ENCODE results near the gene PPFIA3. TPM values are rescaled to one million over a fixed set of nuclear protein-coding genes. Genes with fewer than 3 reads are reported as not detected.
A peak's percentile ranks its signal among the peaks of the same experiment; 100 is the strongest.

Gene PPFIA3
- polyA plus RNA-seq, 4 donors: 2.8 to 48.6 (median 30.1) TPM

DNA sequence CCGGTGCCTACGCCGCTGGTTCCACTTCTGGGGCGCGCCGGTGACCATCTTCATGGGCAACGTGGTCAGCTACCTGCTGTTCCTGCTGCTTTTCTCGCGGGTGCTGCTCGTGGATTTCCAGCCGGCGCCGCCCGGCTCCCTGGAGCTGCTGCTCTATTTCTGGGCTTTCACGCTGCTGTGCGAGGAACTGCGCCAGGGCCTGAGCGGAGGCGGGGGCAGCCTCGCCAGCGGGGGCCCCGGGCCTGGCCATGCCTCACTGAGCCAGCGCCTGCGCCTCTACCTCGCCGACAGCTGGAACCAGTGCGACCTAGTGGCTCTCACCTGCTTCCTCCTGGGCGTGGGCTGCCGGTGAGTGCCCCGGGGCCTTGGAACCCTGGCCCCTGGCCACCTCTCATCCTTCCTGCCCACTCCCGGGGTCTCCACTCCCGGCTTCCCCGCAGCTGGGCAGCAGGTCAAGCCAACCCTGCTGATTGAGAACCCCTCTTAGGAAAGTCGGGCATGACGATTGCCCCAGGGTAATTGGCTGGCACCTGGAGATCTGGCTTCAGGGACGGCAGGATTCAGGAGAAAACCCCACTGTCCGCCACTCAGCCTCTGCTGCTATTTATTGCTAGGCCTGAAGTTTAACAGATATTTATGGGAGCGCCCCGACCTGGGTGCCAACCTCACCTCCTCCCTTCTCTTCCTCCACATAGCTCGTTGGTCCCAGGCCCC lies 77.3 kb downstream of the PPFIA3 start:
- Histone ChIP-seq H3K36me3 (ENCODE audit: control insufficient read depth in 3 of 3, insufficient read depth in 2 of 3, low read depth in 1 of 3, low read length in 3 of 3) (peaks cover 0 to 9% (median 3%) of the 10 kb centered on the region in 3 donors), H3K9me3 (ENCODE audit: control insufficient read depth in 2 of 2, insufficient read depth in 1 of 2, low read depth in 1 of 2, low read length in 1 of 2) (no peaks in the 10 kb centered on the region), H3K27me3 (ENCODE audit: control insufficient read depth in 3 of 3, insufficient read depth in 3 of 3, low read length in 3 of 3) (peaks cover 0 to 14% (median 0%) of the 10 kb centered on the region in 3 donors), H3K4me3 (ENCODE audit: low read depth in 1 of 3, low read length in 3 of 3) (no peak overlapping the region), H3K27ac (ENCODE audit: low read depth in 1 of 3, low read length in 2 of 3) (peak overlapping the region in 1 of 3 donors; percentile 39), H3K4me1 (ENCODE audit: control insufficient read depth in 3 of 3, insufficient read depth in 2 of 3, low read depth in 1 of 3, low read length in 2 of 3) (no peaks in the 10 kb centered on the region)
- DNase-seq (peak in 1 of 2 donors; percentile 32), FAIRE-seq (no peak)
- WGBS, 3 donors: 33 to 58% (median 58%) methylated on average over 28 to 40 of the region's 40 CpGs

DNA sequence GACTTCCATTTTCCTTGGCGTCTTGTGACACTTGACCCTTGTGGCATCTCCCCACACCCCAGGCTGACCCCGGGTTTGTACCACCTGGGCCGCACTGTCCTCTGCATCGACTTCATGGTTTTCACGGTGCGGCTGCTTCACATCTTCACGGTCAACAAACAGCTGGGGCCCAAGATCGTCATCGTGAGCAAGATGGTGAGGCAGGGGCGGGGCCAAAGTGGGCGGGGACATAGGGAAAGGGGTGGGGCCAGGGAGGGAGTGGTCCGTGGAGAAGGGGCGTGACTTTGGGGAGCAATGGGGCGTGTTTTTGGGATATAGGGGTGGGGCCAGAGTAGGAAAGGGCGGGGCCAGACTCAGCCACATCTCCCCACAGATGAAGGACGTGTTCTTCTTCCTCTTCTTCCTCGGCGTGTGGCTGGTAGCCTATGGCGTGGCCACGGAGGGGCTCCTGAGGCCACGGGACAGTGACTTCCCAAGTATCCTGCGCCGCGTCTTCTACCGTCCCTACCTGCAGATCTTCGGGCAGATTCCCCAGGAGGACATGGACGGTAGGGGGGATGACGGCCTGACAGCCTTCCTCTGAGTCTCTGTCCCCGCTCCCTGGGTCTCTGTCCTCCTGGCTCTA lies 81.0 kb downstream of the PPFIA3 start:
- peaks cover 2 to 19% (median 11%) of the 10 kb centered on the region in 3 donors for H3K36me3 ChIP-seq (ENCODE audit: control insufficient read depth in 3 of 3, insufficient read depth in 2 of 3, low read depth in 1 of 3, low read length in 3 of 3)

More for the DNA sequence above, 81.0 kb downstream of the PPFIA3 start:
- H3K27me3 ChIP-seq (ENCODE audit: control insufficient read depth in 3 of 3, insufficient read depth in 3 of 3, low read length in 3 of 3): peaks cover 0 to 12% (median 0%) of the 10 kb centered on the region in 3 donors
- no peak overlapping the region for H3K27ac ChIP-seq (ENCODE audit: low read depth in 1 of 3, low read length in 2 of 3)
- WGBS, 3 donors: 83 to 89% (median 86%) methylated on average over 24 to 29 of the region's 29 CpGs
- H3K4me3 ChIP-seq (ENCODE audit: low read depth in 1 of 3, low read length in 3 of 3): no peak overlapping the region
- peak in 1 of 2 donors; percentile 34 for DNase-seq
- no peaks in the 10 kb centered on the region for H3K9me3 ChIP-seq (ENCODE audit: control insufficient read depth in 2 of 2, insufficient read depth in 1 of 2, low read depth in 1 of 2, low read length in 1 of 2)
- no peak for FAIRE-seq
- no peaks in the 10 kb centered on the region for H3K4me1 ChIP-seq (ENCODE audit: control insufficient read depth in 3 of 3, insufficient read depth in 2 of 3, low read depth in 1 of 3, low read length in 2 of 3)

Other genes with a start within 250 kb of the PPFIA3 start
- 10 to 100 TPM; 52.8 to 73.0 (median 60.6) TPM for gene PPP1R15A, start 247.1 kb upstream of the PPFIA3 start, polyA plus RNA-seq
- under 1 TPM in 2 of 4 donors, not detected in 2; 0.10 to 0.38 TPM for gene TULP2, start 220.8 kb upstream of the PPFIA3 start, polyA plus RNA-seq
- gene NUCB1, start 219.2 kb upstream of the PPFIA3 start, polyA plus RNA-seq: 100 to 1,000 TPM; 102 to 359 (median 228) TPM
- 10 to 100 TPM in 2 of 4 donors, 1 to 10 TPM in 2; 2.9 to 36.2 (median 13.8) TPM for gene DHDH, start 185.8 kb upstream of the PPFIA3 start, polyA plus RNA-seq
- gene BAX, start 164.7 kb upstream of the PPFIA3 start, polyA plus RNA-seq: 100 to 1,000 TPM; 138 to 199 (median 162) TPM
- gene FTL, start 154.2 kb upstream of the PPFIA3 start, polyA plus RNA-seq: 1,000 to 10,000 TPM; 4,142 to 9,292 (median 8,268) TPM
- 10 to 100 TPM; 16.2 to 40.0 (median 25.0) TPM for gene GYS1, start 126.2 kb upstream of the PPFIA3 start, polyA plus RNA-seq
- 100 to 1,000 TPM in 1 of 4 donors, 10 to 100 TPM in 3; 45.4 to 108 (median 57.3) TPM for gene RUVBL2, start 125.7 kb upstream of the PPFIA3 start, polyA plus RNA-seq
- gene LHB, start 102.5 kb upstream of the PPFIA3 start, polyA plus RNA-seq: 10 to 100 TPM in 1 of 4 donors, 1 to 10 TPM in 2, under 1 TPM in 1; 0.12 to 40.5 (median 5.2) TPM
- not detected for gene CGB3, start 95.2 kb upstream of the PPFIA3 start, polyA plus RNA-seq
- gene CGB2, start 87.7 kb upstream of the PPFIA3 start, polyA plus RNA-seq: not detected
- gene CGB1, start 82.6 kb upstream of the PPFIA3 start, polyA plus RNA-seq: not detected
- under 1 TPM in 1 of 4 donors, not detected in 3; 0.09 TPM for gene CGB5, start 75.7 kb upstream of the PPFIA3 start, polyA plus RNA-seq
- not detected for gene CGB8, start 70.4 kb upstream of the PPFIA3 start, polyA plus RNA-seq
- under 1 TPM in 2 of 4 donors, not detected in 2; 0.03 to 0.13 TPM for gene CGB7, start 61.8 kb upstream of the PPFIA3 start, polyA plus RNA-seq
- under 1 TPM in 1 of 4 donors, not detected in 3; 0.34 TPM for gene NTF4, start 54.7 kb upstream of the PPFIA3 start, polyA plus RNA-seq
- under 1 TPM in 1 of 4 donors, not detected in 3; 0.03 TPM for gene KCNA7, start 46.8 kb upstream of the PPFIA3 start, polyA plus RNA-seq
- 100 to 1,000 TPM; 159 to 237 (median 223) TPM for gene SNRNP70, start 34.1 kb upstream of the PPFIA3 start, polyA plus RNA-seq
- 10 to 100 TPM in 2 of 4 donors, 1 to 10 TPM in 2; 7.7 to 21.9 (median 14.5) TPM for gene LIN7B, start 5.2 kb upstream of the PPFIA3 start, polyA plus RNA-seq
- 1 to 10 TPM; 1.4 to 7.6 (median 4.4) TPM for gene C19orf73, start 401 bp upstream of the PPFIA3 start, polyA plus RNA-seq
- 1 to 10 TPM in 3 of 4 donors, under 1 TPM in 1; 0.67 to 2.6 (median 2.0) TPM for gene HRC, start 35.9 kb downstream of the PPFIA3 start, polyA plus RNA-seq
- gene TRPM4, start 38.2 kb downstream of the PPFIA3 start, polyA plus RNA-seq: 100 to 1,000 TPM in 2 of 4 donors, 10 to 100 TPM in 2; 15.8 to 298 (median 92.6) TPM
- 1 to 10 TPM in 1 of 4 donors, under 1 TPM in 2, not detected in 1; 0.27 to 1.4 (median 0.34) TPM for gene SLC6A16, start 205.6 kb downstream of the PPFIA3 start, polyA plus RNA-seq
- 10 to 100 TPM in 1 of 4 donors, 1 to 10 TPM in 3; 2.7 to 11.6 (median 6.9) TPM for gene CD37, start 215.9 kb downstream of the PPFIA3 start, polyA plus RNA-seq
- 10 to 100 TPM in 2 of 4 donors, 1 to 10 TPM in 2; 1.8 to 17.2 (median 8.8) TPM for gene TEAD2, start 242.9 kb downstream of the PPFIA3 start, polyA plus RNA-seq
- gene DKKL1, start 244.3 kb downstream of the PPFIA3 start, polyA plus RNA-seq: under 1 TPM in 2 of 4 donors, not detected in 2; 0.19 to 0.66 TPM

All from small intestine (tissue), 7 donors.